GM18505 (cell line): ENCODE data around the gene EIF4B.

Source experiments
- ATAC-seq: cut with Tn5 transposase; IDR thresholded peaks from one replicate; pipeline ENCODE4 v1.9.1; 2021; ENCODE audit not compliant: unreplicated experiment
- POLR2A ChIP-seq: IDR thresholded peaks from 4 replicates; pipeline ENCODE4 v1.6.1; 2011; ENCODE audit warnings: borderline replicate concordance; ENCODE audit not compliant: insufficient read depth, insufficient read length; ENCODE audit errors: extremely low read depth

EIF4B gene

DNA sequence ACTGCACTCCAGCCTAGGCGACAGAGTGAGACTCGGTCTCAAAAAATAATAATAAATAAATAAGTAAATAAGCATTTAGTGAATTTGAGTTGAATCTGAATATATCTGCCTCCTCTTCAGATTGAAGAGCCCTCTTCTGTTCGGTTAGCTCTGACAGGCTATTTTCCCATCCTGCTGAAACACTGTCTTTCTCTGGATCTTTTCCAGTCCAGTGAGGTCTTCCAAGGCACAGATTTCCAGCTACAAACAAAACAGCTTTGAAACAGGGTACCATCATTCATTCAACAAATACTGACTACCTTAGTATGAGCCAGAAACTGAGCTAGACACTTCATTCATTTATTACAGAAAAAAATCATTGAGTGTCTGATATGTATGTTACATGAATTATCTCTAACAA is 80.1 kb downstream of the EIF4B start:
- no peak for TF ChIP-seq POLR2A
- no peak for ATAC-seq

DNA sequence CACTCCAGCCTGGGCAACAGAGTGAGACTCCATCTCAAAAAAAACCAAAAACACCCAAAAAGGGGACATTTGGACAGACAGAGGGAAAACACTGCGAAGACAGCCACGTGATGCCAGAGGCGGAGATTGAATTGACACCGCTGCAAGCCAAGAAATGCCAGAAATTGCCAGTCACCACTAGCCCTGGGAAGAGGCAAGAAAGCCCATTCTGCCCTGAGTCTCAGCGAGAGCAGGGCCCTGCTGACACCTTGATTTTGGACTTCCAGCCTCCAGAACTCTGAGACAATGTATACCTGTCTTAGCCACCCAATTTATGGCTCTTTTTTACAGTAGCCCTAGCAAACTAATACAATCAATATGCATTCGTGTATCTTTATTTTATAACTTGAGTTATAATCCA is 83.8 kb downstream of the EIF4B start:
- TF ChIP-seq POLR2A, result no peak
- ATAC-seq, result no peak

DNA sequence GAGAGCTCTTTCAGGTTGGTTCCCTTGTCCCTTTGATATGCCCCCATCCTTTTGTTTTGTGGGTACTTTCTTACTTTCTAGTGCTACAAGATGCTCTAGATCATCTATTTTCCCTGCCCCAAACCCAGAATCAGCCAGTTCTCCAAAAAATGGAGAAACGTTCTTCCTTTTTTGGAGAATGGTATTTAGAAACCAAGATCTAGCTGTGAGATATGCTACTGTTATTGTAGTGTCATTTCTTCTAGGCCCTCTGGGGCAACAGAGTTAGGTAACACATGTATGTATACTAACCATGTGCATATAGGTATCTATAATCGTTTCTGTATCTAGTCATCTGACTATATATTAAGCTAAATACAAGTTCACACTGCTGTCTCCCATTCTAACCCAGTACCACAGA is 84.3 kb downstream of the EIF4B start:
- no peak for TF ChIP-seq POLR2A
- no peak for ATAC-seq

GRCh38 chr12:53091756-53092155 is 85.5 kb downstream of the EIF4B start:
- ATAC-seq, result no peak

More at GRCh38 chr12:53091756-53092155, 85.5 kb downstream of the EIF4B start:
- TF ChIP-seq POLR2A, result no peak
